Right renal cortex interstitium (tissue), 3 donors: ENCODE results near the gene CHST2. TPM values are rescaled to one million over a fixed set of nuclear protein-coding genes. Genes with fewer than 3 reads are reported as not detected.
"Not testable (repeated sequence)": the region's sequence is repeated elsewhere in the genome, so short reads cannot be mapped to it uniquely, and the experiment has no call there.

Experiments
- DNase-seq, 3 donors: peaks; one replicate each; pipeline ENCODE4 v3.0.0-alpha.2; 2013; ENCODE audit warnings: low read depth in 3 of 3, low spot score in 2 of 3
- polyA plus RNA-seq, 3 donors: library from polyadenylated mRNA; unstranded; fragments of 120-200 nt; gene quantifications; one replicate each; pipeline ENCODE4 v1.2.1, GENCODE V29; 2013; ENCODE audit not compliant: insufficient read length in 3 of 3

The CHST2 gene, protein sequence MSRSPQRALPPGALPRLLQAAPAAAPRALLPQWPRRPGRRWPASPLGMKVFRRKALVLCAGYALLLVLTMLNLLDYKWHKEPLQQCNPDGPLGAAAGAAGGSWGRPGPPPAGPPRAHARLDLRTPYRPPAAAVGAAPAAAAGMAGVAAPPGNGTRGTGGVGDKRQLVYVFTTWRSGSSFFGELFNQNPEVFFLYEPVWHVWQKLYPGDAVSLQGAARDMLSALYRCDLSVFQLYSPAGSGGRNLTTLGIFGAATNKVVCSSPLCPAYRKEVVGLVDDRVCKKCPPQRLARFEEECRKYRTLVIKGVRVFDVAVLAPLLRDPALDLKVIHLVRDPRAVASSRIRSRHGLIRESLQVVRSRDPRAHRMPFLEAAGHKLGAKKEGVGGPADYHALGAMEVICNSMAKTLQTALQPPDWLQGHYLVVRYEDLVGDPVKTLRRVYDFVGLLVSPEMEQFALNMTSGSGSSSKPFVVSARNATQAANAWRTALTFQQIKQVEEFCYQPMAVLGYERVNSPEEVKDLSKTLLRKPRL
- polyA plus RNA-seq: 10 to 100 TPM; 21.0 to 29.7 (median 28.0) TPM

GRCh38 chr3:143119009-143119914 is at the start of gene CHST2:
TSS of gene CHST2 (plus strand) at chr3:143119771. CDS start at chr3:143120817, 1,046 bp downstream.
- peak in 1 of 3 donors; percentile 66 for DNase-seq

GRCh38 chr3:143070977-143071551 is 48.5 kb upstream of the CHST2 start:
- DNase-seq: no peak

DNA sequence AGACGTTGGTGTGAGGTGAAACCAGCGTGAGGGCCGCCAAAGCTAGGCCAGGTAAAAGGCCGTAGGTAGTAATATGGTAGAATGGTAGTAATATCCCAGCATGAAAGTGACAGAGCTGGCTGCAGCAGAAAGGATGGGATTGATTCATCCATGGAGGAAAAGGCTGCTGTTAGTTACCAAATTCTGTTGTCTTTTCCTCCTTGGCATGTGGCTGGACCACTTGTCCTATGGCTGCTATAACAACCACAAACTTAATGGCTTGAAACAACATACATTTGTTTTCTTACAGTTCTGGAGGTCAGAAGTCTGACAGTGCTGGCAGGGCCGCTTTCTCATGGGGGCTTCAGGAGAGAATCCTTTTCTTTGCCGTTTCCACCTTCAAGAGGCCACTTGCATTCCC is 47.8 kb upstream of the CHST2 start:
- no peak for DNase-seq

DNA sequence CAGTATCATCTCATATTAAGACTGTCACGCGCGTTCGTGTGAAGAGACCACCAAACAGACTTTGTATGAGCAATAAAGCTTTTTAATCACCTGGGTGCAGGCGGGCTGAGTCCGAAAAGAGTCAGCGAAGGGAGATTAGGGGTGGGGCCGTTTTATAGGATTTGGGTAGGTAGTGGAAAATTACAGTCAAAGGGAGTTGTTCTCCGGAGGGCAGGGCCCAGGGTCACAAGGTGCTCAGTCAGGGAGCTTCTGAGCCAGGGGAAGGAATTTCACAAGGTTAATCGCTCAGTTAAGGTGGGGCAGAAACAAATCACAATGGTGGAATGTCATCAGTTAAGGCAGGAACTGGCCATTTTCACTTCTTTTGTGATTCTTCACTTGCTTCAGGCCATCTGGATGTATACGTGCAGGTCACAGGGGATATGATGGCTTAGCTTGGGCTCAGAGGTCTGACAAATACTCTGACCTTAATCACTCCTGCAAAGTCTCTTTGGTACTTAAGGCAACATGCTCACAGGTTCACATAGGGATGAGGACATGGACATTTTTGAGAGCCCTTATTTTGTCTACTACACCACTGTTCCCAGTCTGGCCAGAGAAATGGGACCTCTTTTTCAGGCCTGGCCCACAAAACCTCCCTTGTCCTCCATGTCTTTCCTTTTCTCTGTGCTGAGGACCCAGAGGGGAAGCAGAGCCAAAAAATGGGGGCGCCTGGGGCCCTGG is 47.1 kb upstream of the CHST2 start:
- DNase-seq: not testable (repeated sequence)

- not testable (repeated sequence) for DNase-seq
These were observed 46.0 kb upstream of the CHST2 start for GRCh38 chr3:143073541-143073940.

- not testable (repeated sequence) for DNase-seq
These were observed 45.6 kb upstream of the CHST2 start for GRCh38 chr3:143073983-143074382.

- no peak for DNase-seq
These were observed 40.7 kb upstream of the CHST2 start for GRCh38 chr3:143078883-143079282.

DNA sequence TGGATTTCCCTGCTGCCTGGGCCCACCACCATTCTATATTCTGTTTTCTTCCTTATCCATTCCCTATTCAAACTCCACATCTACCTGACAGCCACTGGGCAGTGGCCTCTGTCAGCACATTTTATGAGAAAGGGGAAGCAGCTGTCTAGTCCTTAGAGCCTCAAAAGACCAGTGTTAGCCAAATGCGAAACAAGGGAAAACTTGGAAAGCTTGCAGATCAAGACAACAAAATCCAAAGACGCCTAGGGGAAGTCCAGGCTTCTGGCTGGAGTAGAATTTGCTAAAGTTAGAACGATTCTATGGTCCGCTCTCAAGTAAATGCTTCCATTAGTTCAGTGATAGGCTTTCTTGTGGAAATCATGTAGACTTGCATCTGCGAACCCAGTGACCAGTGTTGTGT is 39.4 kb upstream of the CHST2 start:
- DNase-seq: no peak

GRCh38 chr3:143081365-143081764 is 38.2 kb upstream of the CHST2 start:
- DNase-seq: no peak

GRCh38 chr3:143081844-143082778 is 37.5 kb upstream of the CHST2 start:
- no peak for DNase-seq

- DNase-seq: no peak
These were observed 35.8 kb upstream of the CHST2 start for GRCh38 chr3:143083781-143084180.

GRCh38 chr3:143084856-143085731 is 34.5 kb upstream of the CHST2 start:
- DNase-seq: no peak

DNA sequence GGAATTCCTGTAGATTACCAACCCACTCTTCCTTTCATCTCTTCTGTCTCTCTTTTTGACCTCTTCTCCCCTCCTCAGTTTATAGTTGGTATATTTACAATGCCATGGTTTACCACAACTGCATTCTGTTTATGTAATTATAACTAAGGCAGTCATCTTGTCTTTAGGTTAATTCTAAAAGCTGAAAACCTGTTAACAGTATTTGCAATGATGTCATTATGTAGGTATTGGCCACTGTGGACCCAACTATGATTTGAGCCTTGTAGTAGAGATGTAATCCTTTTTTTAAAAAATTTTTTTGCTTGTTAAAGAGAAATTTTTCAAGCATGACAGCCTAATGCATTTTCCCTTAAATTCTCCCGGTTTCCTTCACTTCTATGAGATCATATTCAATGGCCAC is 30.7 kb upstream of the CHST2 start:
- DNase-seq: no peak

- DNase-seq: no peak
These were observed 29.6 kb upstream of the CHST2 start for GRCh38 chr3:143089965-143090364.

- no peak for DNase-seq
These were observed 29.1 kb upstream of the CHST2 start for GRCh38 chr3:143090486-143090885.

- no peak for DNase-seq
These were observed 28.4 kb upstream of the CHST2 start for GRCh38 chr3:143090976-143091837.

- DNase-seq: no peak
These were observed 27.4 kb upstream of the CHST2 start for GRCh38 chr3:143092191-143092590.
